Measurements from ENCODE around the gene OGDH.

DNA sequence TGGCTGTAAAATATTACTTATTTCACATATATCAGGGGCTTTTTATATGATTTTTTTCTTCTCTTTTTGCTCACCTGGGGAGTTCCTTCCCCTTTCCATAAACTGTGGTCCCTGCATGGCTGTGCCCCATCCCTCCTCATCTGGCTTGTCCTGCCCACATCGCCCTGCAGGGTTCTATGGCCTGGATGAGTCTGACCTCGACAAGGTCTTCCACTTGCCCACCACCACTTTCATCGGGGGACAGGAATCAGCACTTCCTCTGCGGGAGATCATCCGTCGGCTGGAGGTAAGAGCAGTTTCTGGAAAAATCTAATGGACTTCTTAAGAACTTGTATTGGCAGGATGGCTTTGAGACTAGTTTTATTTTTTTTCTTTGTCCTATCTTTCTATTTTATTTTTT is 60.1 kb downstream of the OGDH start:
- TF ChIP-seq POLR2A (IDR thresholded peaks at IDR 0.05) (no peak), CTCF (IDR thresholded peaks at IDR 0.05) (no peak), POLR2AphosphoS5 (IDR thresholded peaks at IDR 0.05) (no peak), EP300 (IDR thresholded peaks at IDR 0.05) (no peak)
